Heart right ventricle (tissue), 16 donors: Measurements from ENCODE around the gene KDM2B. TPM values are rescaled to one million over a fixed set of nuclear protein-coding genes. Genes with fewer than 3 reads are reported as not detected.

Experiments used
- ATAC-seq, 8 donors: fragments of 200-7000 bp; cut with Tn5 transposase; one replicate each; pipeline ENCODE4 v1.9.1; 2020; ENCODE audit warnings: mild to moderate bottlenecking in 8 of 8, moderate library complexity in 8 of 8, moderate number of reproducible peaks in 1 of 8
- DNase-seq, 2 donors: peaks; one replicate each; pipeline ENCODE4 v3.0.0-alpha.2; 2020
- H3K27ac ChIP-seq, 10 donors: fragments of 200-600 bp; sonication (generic) in 2 of 10; one replicate each; pipeline versions ENCODE4 v1.5.0 to v1.8.0; 2020 to 2022; ENCODE audit warnings: mild to moderate bottlenecking in 3 of 10
- H3K27me3 ChIP-seq, 7 donors: fragments of 200-600 bp; one replicate each; pipeline ENCODE4 v1.8.0; 2021 to 2022; ENCODE audit warnings: mild to moderate bottlenecking in 2 of 7
- H3K36me3 ChIP-seq, 9 donors: fragments of 200-600 bp; sonication (generic) in 1 of 9; one replicate each; pipeline versions ENCODE4 v1.5.0 to v1.8.0; 2020 to 2022; ENCODE audit warnings: mild to moderate bottlenecking in 2 of 9
- H3K4me1 ChIP-seq, 9 donors: fragments of 200-600 bp; sonication (generic) in 1 of 9; one replicate each; pipeline versions ENCODE4 v1.5.0 to v1.8.0; 2020 to 2022; ENCODE audit warnings: mild to moderate bottlenecking in 4 of 9
- H3K4me3 ChIP-seq, 10 donors: fragments of 200-600 bp; sonication (generic) in 2 of 10; one replicate each; pipeline versions ENCODE4 v1.5.0 to v1.8.0; 2020 to 2022; ENCODE audit warnings: mild to moderate bottlenecking in 7 of 10, moderate library complexity in 2 of 10
- H3K9me3 ChIP-seq, 11 donors: fragments of 200-600 bp in 10 of 11; sonication (generic) in 2 of 11; one replicate each; pipeline versions ENCODE4 v1.5.0 to v1.8.0; 2013 to 2022; ENCODE audit warnings: mild to moderate bottlenecking in 2 of 11, control low read depth in 1 of 11, moderate library complexity in 1 of 11
- WGBS, 2 donors: extraction: QIAGEN DNeasy Blood & Tissue Kit; methylation state at CpG; one replicate each; pipeline ENCODE4 v1.1.7; 2013; ENCODE audit warnings: inconsistent platforms in 1 of 2; 5-methylcytosine and 5-hydroxymethylcytosine counted together
- intact Hi-C, 10 donors: fragments of 100-400 bp; cut with DNase I; formaldehyde crosslinking; loops; one replicate each; pipeline versions ENCODE4 v1.11.1 to v1.14.2; 2022
- polyA plus RNA-seq, 2 donors: library from polyadenylated mRNA; stranded (reverse); fragments of 200-250 nt; gene quantifications; one replicate each; pipeline ENCODE4 v1.2.3, GENCODE V29; 2013
- total RNA-seq, 10 donors: library from RNA; stranded (reverse); fragmentation: NEBNext Ultra II Directional in 3 of 10; extraction: Animal tissue kit (Norgen Biotek cat#: 25700) in 3 of 10; gene quantifications; one replicate each; pipeline versions ENCODE4 v1.2.1 to v1.2.4, GENCODE V29; 2021 to 2023
- TF ChIP-seq, protein P1 (sequence below), 9 donors: fragments of 200-600 bp; sonication (generic) in 2 of 9; IDR thresholded peaks; one replicate each; pipeline versions ENCODE4 v1.5.0 to v1.8.0; 2021 to 2022; ENCODE audit warnings: antibody characterized with exemption in 9 of 9, mild to moderate bottlenecking in 5 of 9, moderate library complexity in 1 of 9
- donor health status: Arrhythmogenic right ventricular cardiomyopathy.
- donor health status: ischemic (EF 13 %, LVEDD 7.1; RV severe dilation, severe dysfunction).
- donor health status: healthy with polysubstance abuse.
- donor health status: DM: no; HTN: yes; CAD: no.
- donor health status: DM: no; HTN: no; CAD: no.
- donor health status: ischemic (EF 25% LVEDD 6.9; RV normal size, moderate dysfunction).
- donor health status: ischemic (EF 25% LVEDD 5.7; RV mildly dilated, moderate dysfunction).
- donor health status: healthy.
- donor health status: DM: yes; HTN: yes; CAD: no.
- donor health status: Ischemic cardiomyopathy.
- donor health status: ischemic (EF 35%, LVEDD 5.7; RV mildly dilated, moderate dysfunction).
- donor health status: nonischemic (EF 11% LVEDD 7.7; RV severe dilation, severe dysfunction).
- donor health status: DM: yes; HTN: yes; CAD: no.
- donor health status: PGD.
- donor health status: ischemic (EF 29% LVEDD 5.4; RV normal size, mild dysfunction).
- donor health status: nonischemic (EF 23%, LVEDD 6.1; RV moderate dilation, normal function).

KDM2B gene
- total and polyA plus RNA-seq, 12 donors: 4.8 to 18.4 (median 13.6) TPM

DNA sequence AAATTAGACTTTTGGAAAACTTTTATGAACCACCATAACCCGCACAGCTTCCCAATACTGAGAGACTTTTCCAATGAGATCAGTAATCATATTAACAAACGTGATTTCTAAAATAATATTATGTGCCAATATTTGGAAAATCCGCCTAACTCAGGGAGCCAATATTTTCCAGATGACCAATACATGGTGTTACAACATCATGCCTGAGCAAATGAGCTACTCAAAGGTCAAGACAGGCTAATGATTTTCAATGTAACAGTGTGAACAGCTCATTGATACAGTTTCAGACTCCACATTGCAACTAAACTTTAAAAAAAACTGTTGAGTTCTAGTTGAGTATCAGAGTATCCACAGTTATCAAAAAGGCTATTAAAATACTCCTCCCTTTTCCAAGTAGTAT is 134.1 kb downstream of the KDM2B start:
- TF ChIP-seq, protein P1, sequence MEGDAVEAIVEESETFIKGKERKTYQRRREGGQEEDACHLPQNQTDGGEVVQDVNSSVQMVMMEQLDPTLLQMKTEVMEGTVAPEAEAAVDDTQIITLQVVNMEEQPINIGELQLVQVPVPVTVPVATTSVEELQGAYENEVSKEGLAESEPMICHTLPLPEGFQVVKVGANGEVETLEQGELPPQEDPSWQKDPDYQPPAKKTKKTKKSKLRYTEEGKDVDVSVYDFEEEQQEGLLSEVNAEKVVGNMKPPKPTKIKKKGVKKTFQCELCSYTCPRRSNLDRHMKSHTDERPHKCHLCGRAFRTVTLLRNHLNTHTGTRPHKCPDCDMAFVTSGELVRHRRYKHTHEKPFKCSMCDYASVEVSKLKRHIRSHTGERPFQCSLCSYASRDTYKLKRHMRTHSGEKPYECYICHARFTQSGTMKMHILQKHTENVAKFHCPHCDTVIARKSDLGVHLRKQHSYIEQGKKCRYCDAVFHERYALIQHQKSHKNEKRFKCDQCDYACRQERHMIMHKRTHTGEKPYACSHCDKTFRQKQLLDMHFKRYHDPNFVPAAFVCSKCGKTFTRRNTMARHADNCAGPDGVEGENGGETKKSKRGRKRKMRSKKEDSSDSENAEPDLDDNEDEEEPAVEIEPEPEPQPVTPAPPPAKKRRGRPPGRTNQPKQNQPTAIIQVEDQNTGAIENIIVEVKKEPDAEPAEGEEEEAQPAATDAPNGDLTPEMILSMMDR (IDR thresholded peaks at IDR 0.05): no peak
- no peak for ATAC-seq
- whole genome bisulfite sequencing, 2 donors: 93 to 95% methylated on average over 3 of the region's 3 CpGs
- peaks cover 0 to 37% (median 3%) of the 10 kb centered on the region in 9 donors for H3K4me1 ChIP-seq
- intact Hi-C loops: no loop called here
- DNase-seq: no peak
- H3K9me3 ChIP-seq: no peaks in the 10 kb centered on the region
- H3K36me3 ChIP-seq: peaks cover 0 to 56% (median under 1%) of the 10 kb centered on the region in 9 donors
- no peak overlapping the region for H3K27ac ChIP-seq
- H3K4me3 ChIP-seq: no peak overlapping the region
- H3K27me3 ChIP-seq: no peaks in the 10 kb centered on the region

DNA sequence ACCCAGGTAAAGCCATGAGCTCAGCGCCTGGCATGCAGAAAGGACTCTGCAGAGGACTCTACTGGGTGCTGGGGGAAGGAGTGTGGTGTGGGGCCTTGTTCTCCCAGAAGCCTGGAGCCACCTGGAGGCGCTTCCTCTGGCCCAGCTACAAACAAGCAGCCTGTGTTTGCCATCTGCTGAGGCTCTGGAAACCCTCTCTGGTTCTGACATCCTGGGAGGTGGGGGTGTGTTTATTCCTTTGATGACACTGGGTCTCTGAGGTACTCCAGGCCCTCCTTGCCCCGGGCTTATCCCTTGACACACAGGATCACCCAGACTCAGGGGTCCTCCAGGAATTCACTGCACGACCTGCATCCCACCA is 136.0 kb downstream of the KDM2B start:
- DNase-seq (no peak), ATAC-seq (no peak)
- Histone ChIP-seq H3K9me3 (no peaks in the 10 kb centered on the region), H3K4me3 (no peak overlapping the region), H3K4me1 (peaks cover 0 to 17% (median 3%) of the 10 kb centered on the region in 9 donors), H3K27ac (no peak overlapping the region), H3K27me3 (no peaks in the 10 kb centered on the region), H3K36me3 (peaks cover 0 to 66% (median 8%) of the 10 kb centered on the region in 9 donors)
- intact Hi-C loops: loop anchor here in 5 of 10 donors (5.0 kb wide), 3 partner anchors 93 to 113 kb away; partner anchors contain the start of gene ANAPC5 (in 1 of the 5)
- 78 to 83% methylated on average over 4 of the region's 4 CpGs for WGBS, 2 donors
- TF ChIP-seq, protein P1 (IDR thresholded peaks at IDR 0.05): no peak

DNA sequence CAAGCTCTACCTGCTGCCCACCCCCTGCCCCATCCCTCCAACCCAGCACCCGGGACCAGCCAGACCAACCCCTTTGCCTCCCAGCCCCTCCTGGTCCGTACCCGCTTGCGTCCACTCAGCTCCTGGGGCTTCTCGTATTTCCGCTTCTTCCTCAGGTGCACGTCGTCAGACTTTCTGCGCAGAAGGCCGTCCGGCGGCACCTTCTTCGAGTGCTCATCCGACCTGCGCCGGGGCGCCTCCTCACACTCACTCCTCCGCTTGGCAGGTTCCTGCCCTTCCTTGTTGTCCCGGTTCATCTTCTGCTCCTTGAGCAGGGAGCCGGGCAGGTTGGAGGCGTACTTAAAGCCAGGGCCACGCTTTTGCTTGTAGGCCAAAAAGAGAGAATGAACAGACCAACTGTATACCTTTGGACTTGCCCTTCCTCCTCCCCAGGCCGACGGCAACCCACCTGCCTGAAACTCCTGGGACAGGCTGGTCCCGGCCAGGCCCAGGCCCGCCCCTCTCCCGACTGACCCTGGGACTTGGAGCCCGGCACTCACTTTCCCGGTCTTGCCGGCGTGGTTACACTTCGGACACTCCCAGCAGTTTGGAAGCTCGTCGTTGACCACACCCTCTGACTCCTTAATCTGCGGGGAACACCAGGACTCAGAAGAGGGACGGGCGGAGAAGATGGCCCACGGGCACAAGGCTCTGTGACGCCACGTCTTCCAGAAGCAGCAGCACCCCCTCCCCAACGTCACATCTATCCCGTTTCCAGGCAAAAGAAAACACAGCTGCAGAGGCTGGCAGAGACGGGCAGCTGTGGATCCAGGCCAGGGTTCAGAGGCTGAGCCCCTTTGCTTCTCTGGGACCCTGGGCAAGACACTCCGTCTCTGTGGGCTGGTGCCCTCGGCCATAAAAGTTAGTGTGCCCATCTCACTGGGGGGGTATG is 136.6 kb downstream of the KDM2B start:
- peak in 4 of 8 donors; percentile 2 to 18 (median 8) for ATAC-seq
- no peak overlapping the region for H3K4me3 ChIP-seq
- intact Hi-C loops: loop anchor here in 9 of 10 donors (1.0 to 5.0 kb wide), 6 partner anchors 92 to 112 kb away; partner anchors contain the start of gene ANAPC5 (in 1 of the 9)
- peaks cover 0 to 72% (median 8%) of the 10 kb centered on the region in 9 donors for H3K36me3 ChIP-seq
- peaks cover 0 to 11% (median 3%) of the 10 kb centered on the region in 9 donors for H3K4me1 ChIP-seq
- H3K9me3 ChIP-seq: no peaks in the 10 kb centered on the region
- no peaks in the 10 kb centered on the region for H3K27me3 ChIP-seq
- no peak for DNase-seq
- no peak overlapping the region for H3K27ac ChIP-seq
- 88 to 91% methylated on average over 44 to 45 of the region's 45 CpGs for WGBS, 2 donors
- TF ChIP-seq, protein P1 (IDR thresholded peaks at IDR 0.05): no peak

DNA sequence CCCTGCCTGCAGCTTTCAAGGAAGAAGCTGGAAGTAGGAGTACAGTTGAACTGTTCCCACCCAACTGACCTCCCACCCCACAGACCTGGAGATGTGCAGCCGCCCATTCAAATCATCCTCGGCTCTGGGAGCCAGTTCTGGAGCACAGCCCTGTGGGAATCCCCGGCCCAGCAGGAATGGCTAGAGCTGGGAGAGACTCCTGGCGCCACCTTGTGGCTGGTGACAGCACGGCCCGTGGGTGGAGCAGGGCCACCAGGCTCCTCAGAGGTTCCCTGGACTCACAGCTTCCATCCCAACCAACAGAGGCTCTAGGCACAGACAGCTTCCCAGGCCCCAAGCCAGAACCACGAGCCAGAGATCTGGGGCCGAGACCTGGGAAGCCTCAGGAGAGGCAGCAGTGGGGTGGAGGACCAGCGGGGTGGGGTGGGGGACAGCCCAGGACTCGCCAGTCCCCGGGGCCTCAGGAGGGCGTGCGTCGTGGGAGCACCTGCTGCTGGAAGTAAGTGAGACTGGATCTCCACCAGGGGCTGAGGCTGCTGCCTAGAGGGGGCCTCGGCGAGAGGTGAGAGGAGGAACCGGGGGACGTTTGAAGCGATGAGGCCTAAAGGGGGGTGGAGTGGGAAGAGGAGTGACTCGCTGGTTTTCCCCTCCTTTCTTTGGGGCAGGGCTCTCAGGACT is 137.5 kb downstream of the KDM2B start:
- no peaks in the 10 kb centered on the region for H3K27me3 ChIP-seq
- ATAC-seq: peak; percentile 89 to 95 (median 92)
- no peaks in the 10 kb centered on the region for H3K9me3 ChIP-seq
- no peak overlapping the region for H3K4me3 ChIP-seq
- H3K27ac ChIP-seq: no peak overlapping the region
- peaks cover 0 to 10% (median 0%) of the 10 kb centered on the region in 9 donors for H3K4me1 ChIP-seq
- TF ChIP-seq, protein P1 (IDR thresholded peaks at IDR 0.05): peak; percentile 68 to 93 (median 87)
- intact Hi-C loops: loop anchor here in 9 of 10 donors (1.0 to 5.0 kb wide), 6 partner anchors 91 to 111 kb away; partner anchors contain the start of gene ANAPC5 (in 1 of the 9)
- peak; percentile 80 to 87 for DNase-seq
- peaks cover 0 to 73% (median 12%) of the 10 kb centered on the region in 9 donors for H3K36me3 ChIP-seq
- 53 to 55% methylated on average over 20 of the region's 20 CpGs for WGBS, 2 donors
